IMR-90 (cell line): Measurements from ENCODE around the gene DDX52. TPM values are rescaled to one million over a fixed set of nuclear protein-coding genes. Genes with fewer than 3 reads are reported as not detected.

Experiments
- ATAC-seq: fragments of 200-7000 bp; cut with Tn5 transposase; 2 replicates; pipeline ENCODE4 v1.9.1; 2020; ENCODE audit warnings: low read depth, mild to moderate bottlenecking, moderate library complexity
- BruUV-seq: library from RNA; stranded (reverse); fragments of 400-500 nt; replicated peaks from 2 replicates; lab custom pipeline; 2021; lab: Mats Ljungman, UMichigan
- CTCF ChIA-PET: fragments of 300-600 bp; formaldehyde crosslinking; extraction: SDS; loops from one replicate; lab custom pipeline; 2021; ENCODE audit warnings: antibody characterized with exemption; lab: Yijun Ruan, JAX
- POLR2A ChIA-PET: fragments of 300-600 bp; sonication (Branson Sonifier 250); formaldehyde crosslinking; loops from one replicate; lab custom pipeline; 2022; ENCODE audit warnings: antibody characterized with exemption; ENCODE audit not compliant: unreplicated experiment; lab: Charles Lee
- DNase-seq: peaks from one replicate; pipeline ENCODE4 v3.0.0; 2013
- H2AFZ ChIP-seq: replicated peaks from 2 replicates; pipeline ENCODE3; 2013; ENCODE audit warnings: low read length, mild to moderate bottlenecking; ENCODE audit not compliant: poor library complexity
- H2AK5ac ChIP-seq: 2 replicates; pipeline ENCODE4 v1.6.1; 2013; ENCODE audit warnings: low read depth, low read length, inconsistent platforms
- H2AK9ac ChIP-seq: replicated peaks from 2 replicates; pipeline ENCODE3; 2013; ENCODE audit warnings: mild to moderate bottlenecking, low read depth, low read length, moderate library complexity; ENCODE audit not compliant: poor library complexity
- H2BK120ac ChIP-seq: 2 replicates; pipeline ENCODE4 v1.6.1; 2013; ENCODE audit warnings: low read depth, low read length, inconsistent platforms
- H2BK15ac ChIP-seq: 3 replicates; pipeline ENCODE4 v1.6.1; 2013; ENCODE audit warnings: low read depth, low read length, inconsistent platforms
- H2BK20ac ChIP-seq: 2 replicates; pipeline ENCODE4 v1.6.1; 2013; ENCODE audit warnings: low read depth, mild to moderate bottlenecking, inconsistent platforms, low read length, moderate library complexity
- H2BK5ac ChIP-seq: 2 replicates; pipeline ENCODE4 v1.6.1; 2013; ENCODE audit warnings: mild to moderate bottlenecking, low read depth, low read length, inconsistent platforms; ENCODE audit not compliant: poor library complexity, severe bottlenecking
- H3K14ac ChIP-seq: replicated peaks from 2 replicates; pipeline ENCODE4 v1.6.1; 2013; ENCODE audit warnings: low read depth, low read length, inconsistent platforms
- H3K18ac ChIP-seq: 2 replicates; pipeline ENCODE4 v1.6.1; 2013; ENCODE audit warnings: low read depth, low read length, control low read depth
- H3K23ac ChIP-seq: 2 replicates; pipeline ENCODE4 v1.6.1; 2013; ENCODE audit warnings: low read depth, low read length, inconsistent platforms
- H3K27ac ChIP-seq: 2 replicates; pipeline ENCODE4 v1.5.1; 2013; ENCODE audit warnings: mild to moderate bottlenecking, control low read depth, low read length; ENCODE audit not compliant: insufficient read depth
- H3K27me3 ChIP-seq: 2 replicates; pipeline ENCODE4 v1.6.1; 2013; ENCODE audit warnings: low read length; ENCODE audit not compliant: control insufficient read depth, insufficient read depth
- H3K36me3 ChIP-seq: 2 replicates; pipeline ENCODE4 v1.6.1; 2013; ENCODE audit warnings: low read length, mixed read lengths; ENCODE audit not compliant: control insufficient read depth, insufficient read depth
- H3K4ac ChIP-seq: 2 replicates; pipeline ENCODE4 v1.6.1; 2013; ENCODE audit warnings: low read depth, low read length, inconsistent platforms
- H3K4me1 ChIP-seq: 2 replicates; pipeline ENCODE4 v1.6.1; 2013; ENCODE audit warnings: low read length, mixed read lengths; ENCODE audit not compliant: control insufficient read depth, insufficient read depth
- H3K4me2 ChIP-seq: 2 replicates; pipeline ENCODE4 v1.6.1; 2013; ENCODE audit warnings: low read depth, mild to moderate bottlenecking, control low read depth, low read length, moderate library complexity
- H3K4me3 ChIP-seq: 2 replicates; pipeline ENCODE4 v1.5.1; 2013; ENCODE audit warnings: low read depth, mild to moderate bottlenecking, control low read depth, low read length, moderate library complexity; ENCODE audit not compliant: insufficient read depth
- H3K56ac ChIP-seq: 2 replicates; pipeline ENCODE4 v1.6.1; 2013; ENCODE audit warnings: low read length, inconsistent platforms; ENCODE audit not compliant: insufficient read depth; ENCODE audit errors: extremely low read depth
- H3K79me1 ChIP-seq, 2 experiments: 2 replicates each; pipeline ENCODE4 v1.6.1; 2013; ENCODE audit warnings: low read length in 2 of 2, inconsistent platforms in 1 of 2, low read depth in 1 of 2
- H3K9ac ChIP-seq: 2 replicates; pipeline ENCODE4 v1.6.1; 2013; ENCODE audit warnings: low read depth, low read length, control low read depth
- H3K9me1 ChIP-seq: 2 replicates; pipeline ENCODE4 v1.6.1; 2013; ENCODE audit warnings: low read length, inconsistent platforms; ENCODE audit not compliant: insufficient read depth
- H3K9me3 ChIP-seq: 2 replicates; pipeline ENCODE4 v1.6.1; 2013; ENCODE audit warnings: low read length; ENCODE audit not compliant: control insufficient read depth, insufficient read depth
- H4K20me1 ChIP-seq: 2 replicates; pipeline ENCODE4 v1.6.1; 2013; ENCODE audit warnings: low read length, inconsistent platforms; ENCODE audit not compliant: insufficient read depth
- H4K5ac ChIP-seq: 2 replicates; pipeline ENCODE4 v1.6.1; 2013; ENCODE audit warnings: mild to moderate bottlenecking, low read depth, low read length, control low read depth
- H4K8ac ChIP-seq, 2 experiments: 2 replicates each; pipeline ENCODE4 v1.6.1; 2013; ENCODE audit warnings: low read depth in 2 of 2, low read length in 2 of 2, control low read depth in 1 of 2, inconsistent platforms in 1 of 2
- H4K91ac ChIP-seq: 2 replicates; pipeline ENCODE4 v1.6.1; 2013; ENCODE audit warnings: low read depth, low read length, inconsistent platforms; ENCODE audit not compliant: insufficient read depth
- CHD1 ChIP-seq: IDR thresholded peaks from 2 replicates; pipeline ENCODE4 v1.6.1; 2012; ENCODE audit warnings: low read depth, low read length, improper control_type of control experiment
- CTCF ChIP-seq: conservative IDR thresholded peaks from 2 replicates; pipeline ENCODE4 v1.5.1; 2012; ENCODE audit warnings: mild to moderate bottlenecking, low read depth, low read length, improper control_type of control experiment
- FOS ChIP-seq: fragments of 150-350 bp; IDR thresholded peaks from 2 replicates; pipeline ENCODE4 v1.6.1; 2016; ENCODE audit warnings: low read depth, low read length
- POLR2A ChIP-seq: IDR thresholded peaks from 2 replicates; pipeline ENCODE4 v1.6.1; 2012; ENCODE audit warnings: mild to moderate bottlenecking, low read depth, low read length
- RFX5 ChIP-seq: IDR thresholded peaks from 2 replicates; pipeline ENCODE4 v1.8.0; 2012; ENCODE audit warnings: low read depth, mild to moderate bottlenecking, low read length, moderate library complexity
- WGBS, 2 experiments: methylation state at CpG; one replicate each; pipeline versions ENCODE4 v1.1.5 to v1.1.7; 2013; ENCODE audit warnings: missing lambda C conversion rate in 2 of 2; ENCODE audit not compliant: insufficient read length in 1 of 2; ENCODE audit errors: extremely low coverage in 2 of 2; 5-methylcytosine and 5-hydroxymethylcytosine counted together
- dilution Hi-C: fragments of 300-500 bp; cut with HindIII; formaldehyde crosslinking; loops from one replicate; pipeline ENCODE4 v1.14.3; 2018; ENCODE audit warnings: low sequenced_read_pairs; ENCODE audit not compliant: unreplicated experiment
- in situ Hi-C: fragments of 300-500 bp; cut with MboI; formaldehyde crosslinking; loops from 3 replicates; pipeline ENCODE4 v1.14.3; 2019; ENCODE audit warnings: low sequenced_read_pairs, inconsistent platforms, mixed read lengths
- intact Hi-C: fragments of 100-400 bp; cut with micrococcal nuclease; formaldehyde crosslinking; loops from 2 replicates; pipeline ENCODE4 v1.10.0; 2022
- polyA plus RNA-seq, 3 experiments: library from polyadenylated mRNA; depleted of rRNA; stranded (reverse); fragments of >200 nt; gene quantifications; 2 replicates each; pipeline ENCODE4 v1.2.3, GENCODE V29; 2012; ENCODE audit warnings: low replicate concordance in 1 of 3
- total RNA-seq: library from RNA; depleted of rRNA; stranded (reverse); fragments of >200 nt; gene quantifications from 2 replicates; pipeline ENCODE4 v1.2.3, GENCODE V29; 2012

The DDX52 gene
- total and polyA plus RNA-seq, 2 of the 4 experiments (the other 2 are of a cell fraction), result 12.5 to 26.7 TPM

GRCh38 chr17:37564252-37564651 lies 79.0 kb downstream of the DDX52 start:
- intact Hi-C loops (no loop called here), in situ Hi-C loops (no loop called here)

More at GRCh38 chr17:37564252-37564651, 79.0 kb downstream of the DDX52 start:
- Histone ChIP-seq H2BK20ac (no peak overlapping the region), H2AK9ac (no peak overlapping the region), H2BK15ac (no peak overlapping the region), H2AFZ (no peak overlapping the region), H4K8ac (no peak overlapping the region), H2BK5ac (no peak overlapping the region), H2BK120ac (no peak overlapping the region), H2AK5ac (no peak overlapping the region), H3K79me1 (peaks cover 0 to 12% of the 10 kb centered on the region in 2 experiments; a peak in 2 of 4 replicates), H3K27me3 (no peaks in the 10 kb centered on the region), H3K9ac (no peak overlapping the region), H3K36me3 (peaks cover 29% of the 10 kb centered on the region), H3K4me2 (no peak overlapping the region), H3K14ac (no peak overlapping the region), H4K5ac (no peak overlapping the region), H3K9me1 (no peaks in the 10 kb centered on the region), H4K91ac (no peak overlapping the region), H3K56ac (no peak overlapping the region), H3K18ac (no peak overlapping the region), H3K4me3 (no peak overlapping the region), H3K27ac (no peak overlapping the region), H3K4ac (no peak overlapping the region), H3K9me3 (no peaks in the 10 kb centered on the region), H3K4me1 (no peaks in the 10 kb centered on the region; the same call in 1 of the 2 replicates), H3K23ac (no peak overlapping the region), H4K20me1 (peaks cover 3% of the 10 kb centered on the region; the same call in 1 of the 2 replicates)
- no TSS peak for BruUV-seq
- ATAC-seq (no peak), DNase-seq (no peak)
- TF ChIP-seq RFX5 (no peak), FOS (no peak), CHD1 (no peak), POLR2A (no peak), CTCF (no peak)
- ChIA-PET CTCF (interaction anchor here (0.6 kb wide), 1 partner anchor 20 kb away, joined by 3 read pairs; no protein-coding TSS in a partner anchor), POLR2A (no interaction called here)
- dilution Hi-C loops, result no loop called here
- WGBS, 2 experiments, result 100% methylated on average over 1 of the region's 3 CpGs; no CpG with 5 or more reads in 1 of the 2 experiments
